HG03521 (cell line): Measurements from ENCODE around the gene TCF7.

Source experiments
- ATAC-seq: cut with Tn5 transposase; IDR thresholded peaks from one replicate; pipeline ENCODE4 v1.9.1; 2021; ENCODE audit warnings: mild to moderate bottlenecking, moderate library complexity; ENCODE audit not compliant: unreplicated experiment

Gene TCF7

GRCh38 chr5:134113902-134114875, at the start of gene TCF7:
TCF7 (plus strand) TSS chr5:134114681; CDS start chr5:134114907, 226 bp downstream.
- peak; percentile 78 for ATAC-seq

DNA sequence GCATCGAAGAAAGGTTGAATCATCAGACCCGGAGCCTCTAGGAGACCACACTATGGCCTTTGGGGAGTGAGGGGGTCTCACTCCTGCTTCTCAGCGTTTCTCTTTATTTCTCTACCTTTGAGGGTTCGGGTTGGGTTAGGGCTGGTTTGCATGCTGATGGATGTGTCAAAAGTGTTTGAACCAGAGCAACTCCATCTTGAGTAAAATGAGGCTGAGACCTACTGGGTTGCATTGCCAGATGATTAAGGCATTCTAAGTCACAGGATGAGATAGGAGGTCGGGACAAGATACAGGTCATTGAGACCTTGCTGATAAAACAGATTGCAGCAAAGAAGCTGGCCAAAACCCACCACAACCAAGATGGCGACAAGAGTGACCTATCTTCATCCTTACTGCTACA, 44.9 kb upstream of the TCF7 start:
- no peak for ATAC-seq

DNA sequence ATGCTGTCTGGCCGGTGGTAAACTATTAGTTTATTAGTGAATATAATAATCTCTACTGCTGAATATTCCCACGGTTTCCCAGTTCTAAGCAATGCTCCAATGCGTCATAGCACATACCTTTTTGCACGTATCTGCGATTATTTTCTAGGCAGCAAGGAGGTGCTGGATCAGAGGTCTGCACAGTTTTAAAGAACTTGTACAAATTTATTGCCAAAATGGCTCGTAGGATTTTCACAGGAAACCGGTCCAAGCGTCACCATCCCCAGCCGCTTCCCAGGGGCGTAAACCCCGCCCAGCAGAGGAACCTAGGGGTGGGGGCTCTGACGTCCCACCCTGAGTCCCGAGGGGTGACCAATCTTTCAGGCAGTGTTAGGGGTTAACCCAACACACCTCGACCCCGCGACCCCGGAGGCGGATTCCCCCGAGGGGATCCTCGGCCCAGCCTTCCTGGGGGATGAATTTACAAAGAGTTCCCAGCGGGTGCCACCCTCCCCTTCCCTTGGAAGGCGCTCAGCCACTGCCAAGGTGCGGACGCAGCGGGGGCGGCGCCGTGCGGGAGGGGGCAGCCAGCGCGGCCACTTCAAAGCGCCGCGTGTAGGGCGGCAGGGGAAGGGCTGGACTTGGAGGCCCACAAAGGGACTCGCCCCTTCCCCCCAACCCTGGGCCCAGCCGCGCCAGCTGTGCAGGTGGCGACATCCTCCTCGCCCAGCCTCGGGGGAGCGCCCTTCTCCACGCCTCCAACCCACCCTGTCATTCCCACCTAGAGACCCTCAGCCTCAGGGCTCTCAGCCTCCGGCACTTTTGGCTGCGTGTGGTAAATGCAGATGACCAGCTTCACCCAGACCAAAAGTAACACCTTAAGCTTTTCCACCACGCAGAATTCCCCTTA, 43.5 kb upstream of the TCF7 start:
- no peak for ATAC-seq

DNA sequence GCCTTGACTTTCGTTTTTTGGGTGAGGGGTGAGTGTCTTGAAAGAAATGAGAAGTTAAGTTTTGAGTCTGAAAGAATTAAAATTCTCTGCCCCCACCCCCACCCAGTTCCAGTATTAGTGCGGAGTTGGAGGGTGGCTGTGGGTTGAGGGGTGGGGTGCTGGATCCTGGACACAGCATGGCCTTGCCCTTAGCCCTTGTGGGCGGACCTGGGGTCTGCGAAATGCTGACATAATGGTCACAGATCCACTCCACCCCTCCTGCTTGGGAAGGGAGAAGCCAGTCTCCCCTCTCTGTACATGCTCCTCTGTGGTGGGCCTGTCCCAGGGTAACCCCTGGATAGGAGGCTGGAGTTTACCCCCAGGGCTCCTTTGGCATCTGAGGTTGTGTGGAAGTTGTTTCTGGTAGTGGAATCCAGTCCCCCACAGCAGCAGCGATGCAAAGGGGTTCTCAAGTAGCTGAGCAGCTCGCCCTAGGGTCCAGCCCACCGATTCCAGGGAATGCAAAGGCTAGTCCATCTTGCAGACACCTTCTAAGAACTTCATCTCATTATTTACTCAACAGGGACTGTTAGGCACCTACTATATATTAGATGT, 42.8 kb upstream of the TCF7 start:
- ATAC-seq: no peak

GRCh38 chr5:134072471-134073210, 41.8 kb upstream of the TCF7 start:
- no peak for ATAC-seq

GRCh38 chr5:134073404-134073803, 41.1 kb upstream of the TCF7 start:
- no peak for ATAC-seq

GRCh38 chr5:134075102-134075501, 39.4 kb upstream of the TCF7 start:
- no peak for ATAC-seq

- no peak for ATAC-seq
These were observed 36.4 kb upstream of the TCF7 start for GRCh38 chr5:134077926-134078580.

DNA sequence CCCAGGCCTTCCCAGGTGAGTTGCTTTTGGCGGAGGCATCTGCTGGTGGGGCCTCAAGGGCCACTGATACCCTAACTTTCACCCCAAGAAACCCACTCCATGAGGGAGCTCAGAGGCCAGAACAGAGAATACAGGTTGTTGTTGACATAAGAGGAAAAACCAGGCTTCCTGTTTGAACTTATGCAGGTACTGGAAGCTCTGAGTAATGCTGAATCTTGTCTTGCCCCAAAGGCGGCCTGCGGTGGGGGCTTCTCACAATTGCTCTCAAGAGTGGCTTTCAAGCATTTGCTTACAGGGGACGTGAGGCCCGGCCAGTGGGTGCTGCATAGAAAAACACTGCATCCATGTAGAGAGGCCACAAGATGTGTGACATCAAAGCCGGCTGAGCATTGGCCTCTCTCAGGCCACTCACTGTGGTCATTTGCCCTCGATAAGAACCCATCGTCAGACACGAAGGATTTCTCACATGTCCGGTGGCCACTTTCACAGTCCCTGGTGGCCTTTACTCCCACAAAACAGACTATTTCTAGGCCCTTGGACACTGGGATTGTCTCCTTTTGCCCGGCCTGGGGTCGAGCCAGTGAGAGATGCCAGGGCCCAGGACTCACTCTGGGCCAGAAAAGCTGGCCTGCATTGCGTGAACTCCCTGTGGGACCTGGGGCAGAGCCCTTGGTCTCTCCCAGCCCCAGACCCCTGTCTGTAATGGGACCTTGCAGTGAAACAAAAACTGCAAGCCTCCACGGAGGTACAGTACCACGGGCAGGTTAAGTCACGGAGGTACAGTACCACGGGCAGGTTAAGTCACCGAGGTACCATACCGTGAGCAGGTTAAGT, 34.5 kb upstream of the TCF7 start:
- ATAC-seq: no peak

DNA sequence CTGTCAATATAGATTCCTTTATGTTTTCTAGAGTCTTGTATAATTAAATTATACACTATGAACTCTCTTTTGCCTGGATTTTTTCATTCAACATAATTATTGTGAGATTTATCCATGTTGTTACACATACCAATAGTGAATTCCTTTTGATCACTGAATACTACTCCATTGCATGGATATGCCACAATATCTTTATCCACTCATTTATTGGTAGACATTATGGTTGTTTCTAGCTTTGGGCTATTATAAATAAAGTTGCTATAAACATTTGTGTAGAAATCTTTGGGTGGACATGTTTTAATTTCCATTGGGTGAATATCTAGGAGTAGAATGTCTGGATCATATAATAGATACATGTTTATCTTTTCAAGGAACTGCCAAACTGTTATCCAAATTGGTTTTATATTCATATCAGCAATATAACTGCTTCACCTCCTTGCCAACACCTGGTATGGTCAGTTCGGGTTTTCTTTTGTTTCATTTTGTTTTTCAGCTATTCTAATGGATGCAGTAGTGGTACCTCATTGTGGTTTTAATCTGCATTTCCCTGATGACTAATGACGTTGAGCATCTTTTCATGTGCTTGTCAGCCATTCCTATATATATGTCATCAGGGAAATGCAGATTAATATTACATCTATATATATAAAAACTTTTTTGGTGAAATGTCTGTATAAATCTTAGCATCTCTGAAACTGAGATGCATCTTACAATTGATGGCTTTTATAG, 32.1 kb upstream of the TCF7 start:
- ATAC-seq: no peak

DNA sequence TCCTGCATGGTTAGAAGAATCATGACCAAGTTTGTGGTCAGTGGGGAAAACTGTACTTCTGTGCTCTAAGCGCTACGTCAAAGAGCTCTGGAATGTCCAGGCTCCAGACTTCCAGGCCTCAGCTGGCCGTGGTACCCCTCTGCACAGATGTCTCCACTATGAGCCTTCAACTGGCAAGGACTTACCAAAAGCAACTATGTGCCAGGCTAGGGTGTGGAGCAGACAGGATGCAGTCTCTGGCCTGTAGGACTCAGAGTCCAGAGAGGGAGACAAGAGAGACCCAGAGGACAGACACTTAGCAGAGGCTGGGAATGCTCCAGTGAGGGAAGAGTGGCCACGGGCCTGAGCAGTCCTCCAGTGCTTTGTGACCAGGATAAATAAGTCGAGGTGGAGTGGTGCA, 31.0 kb upstream of the TCF7 start:
- no peak for ATAC-seq

DNA sequence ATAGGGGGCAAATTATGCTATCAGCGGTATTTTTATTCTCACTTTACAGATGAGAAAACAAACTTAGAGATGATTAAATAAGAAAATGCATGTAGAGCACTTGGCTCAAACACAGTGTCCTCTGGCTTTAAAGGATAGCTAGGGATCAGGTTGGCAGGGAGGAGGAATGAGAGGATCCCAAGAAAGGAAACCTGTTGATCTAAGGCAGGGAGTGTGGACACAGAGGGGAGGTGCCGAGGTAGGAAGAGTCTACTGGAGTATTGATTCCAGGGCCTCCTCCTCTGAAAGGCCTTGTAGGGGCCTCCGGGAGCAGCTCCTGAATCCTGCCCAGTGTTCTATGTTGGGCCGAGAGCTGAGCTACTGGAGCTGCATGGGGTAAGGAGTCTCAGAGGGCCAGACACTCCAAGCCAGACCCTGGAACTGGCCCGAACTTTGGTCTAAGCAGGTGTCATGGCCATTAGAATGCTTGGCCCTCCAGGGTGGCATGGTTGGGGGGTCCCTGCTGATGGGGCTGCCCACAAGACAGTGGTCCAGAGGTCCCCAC, 30.4 kb upstream of the TCF7 start:
- no peak for ATAC-seq

GRCh38 chr5:134084570-134084969, 29.9 kb upstream of the TCF7 start:
- no peak for ATAC-seq

DNA sequence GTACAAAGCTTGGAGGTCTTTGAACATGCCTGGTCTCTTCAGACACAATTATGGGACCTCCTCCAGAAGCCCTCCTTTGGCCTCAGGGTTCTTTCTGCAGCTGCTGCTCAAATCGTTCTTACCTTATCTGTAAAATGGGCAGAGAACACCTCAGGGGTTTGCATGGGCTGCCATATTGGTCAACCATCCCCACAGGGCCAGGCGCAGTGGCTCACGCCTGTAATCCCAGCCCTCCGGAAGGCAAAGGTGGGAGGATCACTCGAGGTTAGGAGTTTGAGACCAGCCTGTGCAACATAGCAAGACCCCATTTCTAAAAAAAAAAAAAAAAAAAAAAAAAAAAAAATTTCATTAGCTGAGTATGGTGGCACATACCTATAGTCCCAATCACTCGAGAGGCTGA, 29.1 kb upstream of the TCF7 start:
- ATAC-seq: no peak

- no peak for ATAC-seq
These were observed 28.1 kb upstream of the TCF7 start for GRCh38 chr5:134086225-134086942.

GRCh38 chr5:134086943-134087305, 27.6 kb upstream of the TCF7 start:
- no peak for ATAC-seq

DNA sequence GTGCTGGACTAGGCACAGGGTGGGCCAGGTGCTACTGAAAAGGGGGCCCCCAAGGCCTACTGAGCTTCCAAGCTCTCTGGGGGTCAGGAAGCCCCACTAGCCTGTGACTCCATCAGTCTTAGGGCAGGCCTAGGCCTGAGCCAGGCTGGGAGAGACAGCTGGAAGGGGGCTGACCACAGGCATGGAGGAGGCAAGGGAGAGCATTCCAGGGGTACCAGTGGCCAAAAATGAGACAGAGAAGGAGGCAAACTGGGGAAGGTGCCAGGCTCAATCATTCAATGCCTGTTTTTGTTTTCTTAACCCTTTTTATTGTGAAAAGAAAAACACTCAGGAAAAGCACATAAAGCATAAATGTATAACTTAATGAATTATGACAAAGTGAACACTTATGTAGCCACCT, 26.2 kb upstream of the TCF7 start:
- ATAC-seq: no peak
